ENCODE data around the gene PLEKHM3. TPM values are rescaled to one million over a fixed set of nuclear protein-coding genes. Genes with fewer than 3 reads are reported as not detected.

PLEKHM3 gene
- total and polyA plus RNA-seq, 2 experiments from 2014 or later: 3.9 to 8.8 TPM

GRCh38 chr2:207967121-207967520, 58.2 kb downstream of the PLEKHM3 start (continued):
- TF ChIP-seq ZNF462 (CRISPR knock-in tag; IDR thresholded peaks at IDR 0.05) (no peak), EZH2phosphoT487 (IDR thresholded peaks at IDR 0.05; ENCODE audit: unreplicated experiment) (no peak), NANOG (IDR thresholded peaks at IDR 0.05; ENCODE audit: borderline replicate concordance) (no peak), POLR2AphosphoS5 (IDR thresholded peaks at IDR 0.05; ENCODE audit: low read depth) (no peak), STAT1 (IDR thresholded peaks at IDR 0.05; ENCODE audit: unreplicated experiment) (no peak), ZNF331 (CRISPR knock-in tag; IDR thresholded peaks at IDR 0.05; ENCODE audit: low read depth) (no peak)

- H3K9me2 ChIP-seq (ENCODE audit: insufficient read depth): no peaks in the 10 kb centered on the region; the same call in 1 of the 2 replicates
- Mint-ChIP-seq H3K9me3 (peaks cover 20% of the 10 kb centered on the region), H3K4me3 (no peak overlapping the region), H3K27ac (no peak overlapping the region), H3K4me1 (peaks cover 4% of the 10 kb centered on the region), H3K36me3 (ENCODE audit: low read depth) (peaks cover 22% of the 10 kb centered on the region), H3K27me3 (ENCODE audit: insufficient read depth, low read depth, poor library complexity) (peaks cover 8% of the 10 kb centered on the region)
- no peak overlapping the region for H3K4me2 ChIP-seq
- H2AFZ ChIP-seq: no peak overlapping the region
- no peaks in the 10 kb centered on the region for H4K20me1 ChIP-seq (replicated peaks; ENCODE audit: insufficient read depth)
- no peaks in the 10 kb centered on the region for H3F3A ChIP-seq (replicated peaks; ENCODE audit: low read depth)
- no peak overlapping the region for H3K27ac ChIP-seq (ENCODE audit: low read depth)
- no peaks in the 10 kb centered on the region for H3K36me3 ChIP-seq (ENCODE audit: insufficient read depth)
- peaks cover 3% of the 10 kb centered on the region; the same call in 1 of the 2 replicates for H3K4me1 ChIP-seq (ENCODE audit: insufficient read depth)
- no peak overlapping the region for H3K4me3 ChIP-seq
- H3K79me2 ChIP-seq (replicated peaks; ENCODE audit: insufficient read depth): no peaks in the 10 kb centered on the region
- no peaks in the 10 kb centered on the region for H3K27me3 ChIP-seq (ENCODE audit: insufficient read depth)
- ATAC-seq: no peak
- no peak for DNase-seq (ENCODE audit: low spot score)
- TF ChIP-seq REST (IDR thresholded peaks at IDR 0.05; ENCODE audit: unreplicated experiment): no peak
- TF ChIP-seq JUNB (IDR thresholded peaks at IDR 0.05; ENCODE audit: unreplicated experiment): no peak
- no peak for TF ChIP-seq EZH2 (IDR thresholded peaks at IDR 0.05; ENCODE audit: low read depth, unreplicated experiment)
- TF ChIP-seq ZNF114 (CRISPR knock-in tag; IDR thresholded peaks at IDR 0.05): no peak
- no peak for TF ChIP-seq ZNF331 (CRISPR knock-in tag; IDR thresholded peaks at IDR 0.05; ENCODE audit: low read depth)
- TF ChIP-seq EZH2phosphoT487 (IDR thresholded peaks at IDR 0.05; ENCODE audit: unreplicated experiment): no peak
- TF ChIP-seq CREB1 (CRISPR knock-in tag; IDR thresholded peaks at IDR 0.05; ENCODE audit: low read depth): no peak
Observed at GRCh38 chr2:207960911-207961310, 64.4 kb downstream of the PLEKHM3 start.

Measured in GM23338 (cell line).